Measurements from ENCODE around the gene RSRC1.

DNA sequence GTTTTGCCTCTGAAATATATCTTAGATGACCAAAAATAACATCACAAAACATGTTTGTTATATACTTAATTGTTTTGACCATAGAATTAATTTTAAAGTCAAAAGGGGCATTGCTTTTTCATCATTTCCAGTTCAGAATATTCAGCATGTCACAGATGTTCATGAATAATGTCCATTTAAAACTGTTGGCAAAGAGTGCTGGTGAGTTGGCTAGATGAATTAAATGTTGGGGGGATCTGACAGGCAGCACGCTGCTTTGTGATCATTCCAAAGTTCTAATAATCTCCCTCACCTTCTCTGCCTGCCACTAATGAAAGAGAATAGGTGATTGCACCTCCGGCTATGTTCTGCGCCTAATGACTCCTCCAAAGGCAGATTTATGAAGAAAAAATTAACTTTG is 321.9 kb downstream of the RSRC1 start:
- TF ChIP-seq MAZ (IDR thresholded peaks at IDR 0.05; ENCODE audit: borderline replicate concordance, low read depth, low read length), result no peak
- TF ChIP-seq MAZ (CRISPR knock-in tag; IDR thresholded peaks at IDR 0.05; ENCODE audit: low read depth), result no peak
- no peak for TF ChIP-seq PAX8 (CRISPR knock-in tag; IDR thresholded peaks at IDR 0.05; ENCODE audit: borderline replicate concordance)
- no peak for TF ChIP-seq NFIB (CRISPR knock-in tag; IDR thresholded peaks at IDR 0.05; ENCODE audit: borderline replicate concordance)

Data from HepG2 (cell line).